ENCODE data around the gene KANSL1. TPM values are rescaled to one million over a fixed set of nuclear protein-coding genes. Genes with fewer than 3 reads are reported as not detected.

Gene KANSL1
- total and polyA plus RNA-seq, 3 donors from 2014 or later, result 70.3 to 158 (median 152) TPM

DNA sequence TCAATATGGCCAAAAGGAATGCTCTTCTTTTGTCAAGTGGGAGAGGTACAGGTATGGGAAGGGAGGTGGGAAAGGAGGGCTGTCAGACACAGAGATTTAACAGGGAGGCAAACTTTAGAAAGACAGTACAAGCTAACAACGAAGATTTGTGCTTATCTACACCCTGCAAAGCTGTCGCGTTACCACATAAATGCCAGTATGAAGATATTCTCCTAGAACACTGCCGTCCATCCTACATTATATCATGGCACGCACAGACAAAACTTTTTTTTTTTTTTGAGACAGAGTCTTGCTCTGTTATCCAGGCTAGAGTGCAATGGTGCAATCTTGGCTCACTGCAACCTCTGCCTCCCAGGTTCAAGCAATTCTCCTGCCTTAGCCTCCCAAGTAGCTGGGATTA lies 143.6 kb downstream of the KANSL1 start:
- intact Hi-C loops (cut with DNase I; ENCODE audit: low total_unique reads), result loop anchor here (10.0 kb wide), 1 partner anchor 145 kb away; the partner anchor contains the start of gene KANSL1
- H3K9me3 ChIP-seq, result no peaks in the 10 kb centered on the region
- H3K36me3 ChIP-seq (ENCODE audit: low read depth, missing control alignments), result peaks cover 4% of the 10 kb centered on the region
- no peaks in the 10 kb centered on the region for H3K27me3 ChIP-seq
- WGBS, 2 donors, result 91 to 94% methylated on average over 5 of the region's 5 CpGs
- no peak overlapping the region for H3K4me3 ChIP-seq
- no peak overlapping the region for H3K27ac ChIP-seq
- peaks cover 2% of the 10 kb centered on the region for H3K4me1 ChIP-seq
- DNase-seq, result no peak
- no peak for TF ChIP-seq POLR2A (IDR thresholded peaks at IDR 0.05)
- TF ChIP-seq, protein P1, sequence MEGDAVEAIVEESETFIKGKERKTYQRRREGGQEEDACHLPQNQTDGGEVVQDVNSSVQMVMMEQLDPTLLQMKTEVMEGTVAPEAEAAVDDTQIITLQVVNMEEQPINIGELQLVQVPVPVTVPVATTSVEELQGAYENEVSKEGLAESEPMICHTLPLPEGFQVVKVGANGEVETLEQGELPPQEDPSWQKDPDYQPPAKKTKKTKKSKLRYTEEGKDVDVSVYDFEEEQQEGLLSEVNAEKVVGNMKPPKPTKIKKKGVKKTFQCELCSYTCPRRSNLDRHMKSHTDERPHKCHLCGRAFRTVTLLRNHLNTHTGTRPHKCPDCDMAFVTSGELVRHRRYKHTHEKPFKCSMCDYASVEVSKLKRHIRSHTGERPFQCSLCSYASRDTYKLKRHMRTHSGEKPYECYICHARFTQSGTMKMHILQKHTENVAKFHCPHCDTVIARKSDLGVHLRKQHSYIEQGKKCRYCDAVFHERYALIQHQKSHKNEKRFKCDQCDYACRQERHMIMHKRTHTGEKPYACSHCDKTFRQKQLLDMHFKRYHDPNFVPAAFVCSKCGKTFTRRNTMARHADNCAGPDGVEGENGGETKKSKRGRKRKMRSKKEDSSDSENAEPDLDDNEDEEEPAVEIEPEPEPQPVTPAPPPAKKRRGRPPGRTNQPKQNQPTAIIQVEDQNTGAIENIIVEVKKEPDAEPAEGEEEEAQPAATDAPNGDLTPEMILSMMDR (IDR thresholded peaks at IDR 0.05), result no peak

DNA sequence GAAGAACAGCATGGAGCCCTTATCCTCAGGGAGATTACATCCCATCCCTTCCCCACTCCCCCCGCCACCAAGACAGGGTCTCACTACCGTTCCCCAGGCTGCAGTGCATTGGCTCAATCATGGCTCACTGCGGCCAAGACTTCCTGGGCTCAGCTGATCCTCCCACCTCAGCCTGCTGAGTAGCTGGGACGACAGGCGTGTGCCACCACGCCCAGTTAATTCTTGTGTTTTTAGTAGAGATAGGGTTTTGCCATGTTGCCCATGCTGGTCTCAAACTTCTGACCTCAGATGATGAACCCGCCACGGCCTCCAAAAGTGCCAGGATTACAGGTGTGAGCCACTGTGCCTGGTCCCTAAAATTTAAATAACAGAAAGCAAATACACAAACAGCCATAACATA lies 145.4 kb downstream of the KANSL1 start:
- Histone ChIP-seq H3K4me1 (peaks cover 12% of the 10 kb centered on the region), H3K27me3 (no peaks in the 10 kb centered on the region), H3K4me3 (no peak overlapping the region), H3K9me3 (no peaks in the 10 kb centered on the region), H3K36me3 (ENCODE audit: low read depth, missing control alignments) (peaks cover 4% of the 10 kb centered on the region), H3K27ac (peak overlapping the region in 1 of 2 donors; percentile 28)
- intact Hi-C loops (cut with DNase I; ENCODE audit: low total_unique reads), result loop anchor here (10.0 kb wide), 1 partner anchor 147 kb away; the partner anchor contains the start of gene KANSL1
- 86 to 87% methylated on average over 8 of the region's 8 CpGs for WGBS, 2 donors
- TF ChIP-seq, protein P1 (IDR thresholded peaks at IDR 0.05), result no peak
- TF ChIP-seq POLR2A (IDR thresholded peaks at IDR 0.05), result no peak
- no peak for DNase-seq

DNA sequence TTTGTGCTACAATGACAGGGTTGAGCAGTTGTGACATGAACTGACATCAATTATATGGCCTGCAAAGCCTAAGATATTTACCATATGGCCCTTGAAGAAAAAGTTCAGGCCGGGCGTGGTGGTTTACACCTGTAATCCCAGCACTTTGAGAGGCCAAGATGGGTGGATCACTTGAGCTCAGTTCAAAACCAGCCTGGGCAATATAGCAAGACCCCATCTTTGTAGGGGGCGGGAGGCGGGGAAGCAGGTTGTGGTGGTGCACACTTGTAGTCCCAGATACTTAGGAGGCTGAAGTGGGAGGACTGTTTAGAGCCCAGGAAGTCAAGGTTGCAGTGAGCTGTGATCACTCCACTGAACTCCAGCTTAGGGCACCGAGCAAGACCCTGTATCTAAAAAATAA lies 145.8 kb downstream of the KANSL1 start:
- H3K9me3 ChIP-seq, result no peaks in the 10 kb centered on the region
- H3K27ac ChIP-seq, result peak overlapping the region in 1 of 2 donors; percentile 28
- H3K27me3 ChIP-seq, result no peaks in the 10 kb centered on the region
- H3K4me3 ChIP-seq, result no peak overlapping the region
- peaks cover 12% of the 10 kb centered on the region for H3K4me1 ChIP-seq
- intact Hi-C loops (cut with DNase I; ENCODE audit: low total_unique reads), result loop anchor here (10.0 kb wide), 1 partner anchor 147 kb away; the partner anchor contains the start of gene KANSL1
- DNase-seq, result no peak
- peaks cover 4% of the 10 kb centered on the region for H3K36me3 ChIP-seq (ENCODE audit: low read depth, missing control alignments)
- no peak for TF ChIP-seq POLR2A (IDR thresholded peaks at IDR 0.05)
- TF ChIP-seq, protein P1 (IDR thresholded peaks at IDR 0.05), result no peak
- 95 to 97% methylated on average over 5 of the region's 5 CpGs for WGBS, 2 donors

DNA sequence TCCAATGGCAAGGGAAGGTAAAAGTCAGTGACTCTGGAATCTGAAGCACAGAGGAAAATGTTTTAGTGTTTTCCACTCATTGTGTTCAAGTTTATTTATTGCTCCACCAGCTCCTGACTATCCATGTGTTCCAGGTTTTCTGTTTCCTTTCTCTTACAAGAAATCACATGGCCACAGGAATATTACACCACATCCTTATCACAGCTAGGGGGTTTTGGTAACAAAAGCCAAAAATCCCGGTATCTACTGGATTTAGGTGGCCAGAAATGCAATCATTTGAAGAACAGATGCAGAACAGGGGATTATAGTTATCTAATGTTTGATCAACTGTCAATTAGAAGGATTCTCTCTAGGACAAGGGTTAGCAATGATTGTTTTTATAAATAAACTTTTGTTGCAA lies 146.3 kb downstream of the KANSL1 start:
- no peaks in the 10 kb centered on the region for H3K9me3 ChIP-seq
- H3K36me3 ChIP-seq (ENCODE audit: low read depth, missing control alignments), result peaks cover 4% of the 10 kb centered on the region
- peaks cover 12% of the 10 kb centered on the region for H3K4me1 ChIP-seq
- WGBS, 2 donors, result 59 to 64% methylated on average over 1 of the region's 1 CpG
- DNase-seq, result no peak
- peak overlapping the region in 1 of 2 donors; percentile 28 for H3K27ac ChIP-seq
- TF ChIP-seq POLR2A (IDR thresholded peaks at IDR 0.05), result no peak
- TF ChIP-seq, protein P1 (IDR thresholded peaks at IDR 0.05), result peak in 1 of 3 experiments; percentile 24
- H3K4me3 ChIP-seq, result no peak overlapping the region
- intact Hi-C loops (cut with DNase I; ENCODE audit: low total_unique reads), result loop anchor here (10.0 kb wide), 1 partner anchor 148 kb away; the partner anchor contains the start of gene KANSL1
- H3K27me3 ChIP-seq, result no peaks in the 10 kb centered on the region

DNA sequence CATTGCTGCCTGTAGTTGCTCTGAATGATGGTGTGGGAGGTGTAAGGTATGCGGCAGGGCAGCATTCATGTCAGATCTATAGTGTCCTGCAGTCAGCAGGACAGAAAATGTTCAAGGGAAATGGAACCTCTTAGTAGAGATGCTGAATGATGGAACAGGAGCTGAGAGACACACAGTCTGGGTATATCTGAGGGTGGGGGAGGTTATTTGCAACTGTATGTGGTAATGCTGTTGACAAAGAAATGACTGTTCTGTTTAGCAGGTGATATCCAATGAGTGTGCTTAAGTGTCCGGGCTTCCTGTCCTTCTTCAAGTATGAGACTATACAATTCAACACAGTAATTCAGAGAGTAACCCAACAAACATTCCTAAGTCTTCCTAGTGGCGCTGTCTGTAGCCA lies 147.6 kb downstream of the KANSL1 start:
- Histone ChIP-seq H3K36me3 (ENCODE audit: low read depth, missing control alignments) (peaks cover 4% of the 10 kb centered on the region), H3K9me3 (no peaks in the 10 kb centered on the region), H3K27ac (no peak overlapping the region), H3K27me3 (no peaks in the 10 kb centered on the region), H3K4me3 (no peak overlapping the region), H3K4me1 (peaks cover 12% of the 10 kb centered on the region)
- TF ChIP-seq POLR2A (IDR thresholded peaks at IDR 0.05), result no peak
- TF ChIP-seq, protein P1 (IDR thresholded peaks at IDR 0.05), result no peak
- WGBS, 2 donors, result 75 to 83% methylated on average over 3 of the region's 3 CpGs
- DNase-seq, result no peak
- intact Hi-C loops (cut with DNase I; ENCODE audit: low total_unique reads), result loop anchor here (10.0 kb wide), 1 partner anchor 149 kb away; the partner anchor contains the start of gene KANSL1
